ENCODE data around the gene PVALB.

Gene PVALB

GRCh38 chr22:36768616-36769015 is 48.2 kb downstream of the PVALB start:
- no peak for TF ChIP-seq CTCF (IDR thresholded peaks at IDR 0.05; ENCODE audit: insufficient read depth, low read length, missing control alignments)
- no peak for DNase-seq (ENCODE audit: low read depth, low spot score)
- H3K4me3 ChIP-seq (ENCODE audit: low read depth, low read length): no peak overlapping the region
- ChIA-PET POLR2A (no interaction called here), CTCF (interaction anchor here (1.0 to 11.4 kb wide), 4 partner anchors 7 to 88 kb away, joined by 3 to 176 read pairs (median 4); no protein-coding TSS in a partner anchor)

- no peak for TF ChIP-seq CTCF (IDR thresholded peaks at IDR 0.05; ENCODE audit: insufficient read depth, low read length, missing control alignments)
- ChIA-PET CTCF (interaction anchor here (1.4 to 11.4 kb wide), 3 partner anchors 7 to 88 kb away, joined by 3 to 176 read pairs (median 4); no protein-coding TSS in a partner anchor), POLR2A (no interaction called here)
- H3K4me3 ChIP-seq (ENCODE audit: low read depth, low read length): no peak overlapping the region
- no peak for DNase-seq (ENCODE audit: low read depth, low spot score)
Measured at GRCh38 chr22:36768141-36768540, 48.7 kb downstream of the PVALB start.

GRCh38 chr22:36767035-36767775 is 49.6 kb downstream of the PVALB start:
- DNase-seq (ENCODE audit: low read depth, low spot score): no peak
- CTCF ChIA-PET: interaction anchor here (1.0 to 13.3 kb wide), 3 partner anchors 6 to 12 kb away, joined by 3 to 176 read pairs (median 24); partner anchors contain the start of gene IFT27
- no peak for TF ChIP-seq CTCF (IDR thresholded peaks at IDR 0.05; ENCODE audit: insufficient read depth, low read length, missing control alignments)
- POLR2A ChIA-PET: no interaction called here
- no peak overlapping the region for H3K4me3 ChIP-seq (ENCODE audit: low read depth, low read length)

- POLR2A ChIA-PET: interaction anchor here (1.3 kb wide), 1 partner anchor 10 kb away, joined by 4 read pairs; the partner anchor contains the start of gene IFT27
- no peak for DNase-seq (ENCODE audit: low read depth, low spot score)
- H3K4me3 ChIP-seq (ENCODE audit: low read depth, low read length): no peak overlapping the region
- CTCF ChIA-PET: interaction anchor here (0.6 to 13.3 kb wide), 5 partner anchors 7 to 219 kb away, joined by 3 to 176 read pairs (median 3); partner anchors contain the start of gene IFT27
- TF ChIP-seq CTCF (IDR thresholded peaks at IDR 0.05; ENCODE audit: insufficient read depth, low read length, missing control alignments): no peak
Measured at GRCh38 chr22:36765943-36766450, 50.8 kb downstream of the PVALB start.

GRCh38 chr22:36765131-36765942 is 51.5 kb downstream of the PVALB start:
- ChIA-PET POLR2A (interaction anchor here (1.3 kb wide), 1 partner anchor 11 kb away, joined by 4 read pairs; the partner anchor contains the start of gene IFT27), CTCF (interaction anchor here (2.6 to 13.3 kb wide), 2 partner anchors 8 kb away, joined by 24 to 176 read pairs; partner anchors contain the start of gene IFT27)
- TF ChIP-seq CTCF (IDR thresholded peaks at IDR 0.05; ENCODE audit: insufficient read depth, low read length, missing control alignments): no peak
- DNase-seq (ENCODE audit: low read depth, low spot score): no peak
- H3K4me3 ChIP-seq (ENCODE audit: low read depth, low read length): no peak overlapping the region
